GM21526 (cell line): ENCODE results near the gene ZC3H14.

Experiments used
- ATAC-seq: cut with Tn5 transposase; IDR thresholded peaks from one replicate; pipeline ENCODE4 v1.9.1; 2021; ENCODE audit warnings: moderate library complexity; ENCODE audit not compliant: unreplicated experiment, low FRiP score

The ZC3H14 gene

DNA sequence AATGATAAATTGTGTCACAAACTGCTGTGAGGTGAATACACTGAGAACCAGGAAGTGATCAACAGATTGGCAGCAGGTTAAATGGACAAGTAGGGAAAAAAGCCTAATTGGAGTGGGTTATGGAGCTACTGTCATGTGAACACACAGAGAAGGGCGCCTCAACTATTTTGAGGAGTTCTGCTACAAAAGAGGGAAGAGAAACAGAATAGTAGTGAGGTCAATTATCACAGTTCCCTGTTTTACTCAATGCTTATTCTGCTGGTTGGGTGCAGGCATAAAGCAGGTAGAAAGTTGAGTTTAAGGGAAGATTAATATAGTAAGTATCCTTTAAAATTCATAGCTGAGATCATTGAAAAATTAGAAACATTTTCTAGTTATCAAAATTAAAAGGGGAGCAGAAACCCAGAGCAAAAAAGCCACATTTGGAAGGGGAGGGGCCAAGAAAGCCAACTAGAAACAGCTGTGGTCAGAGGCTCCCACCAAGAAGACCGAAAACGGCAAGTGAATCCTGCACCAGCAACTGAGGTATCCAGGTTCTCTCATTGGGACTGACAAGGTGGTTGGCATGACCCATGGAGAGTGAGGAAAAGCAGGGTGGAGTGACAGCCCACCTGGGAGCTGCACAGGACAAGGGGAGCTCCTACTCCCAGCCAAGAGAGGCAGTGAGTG lies 105.7 kb downstream of the ZC3H14 start:
- peak; percentile 71 for ATAC-seq

DNA sequence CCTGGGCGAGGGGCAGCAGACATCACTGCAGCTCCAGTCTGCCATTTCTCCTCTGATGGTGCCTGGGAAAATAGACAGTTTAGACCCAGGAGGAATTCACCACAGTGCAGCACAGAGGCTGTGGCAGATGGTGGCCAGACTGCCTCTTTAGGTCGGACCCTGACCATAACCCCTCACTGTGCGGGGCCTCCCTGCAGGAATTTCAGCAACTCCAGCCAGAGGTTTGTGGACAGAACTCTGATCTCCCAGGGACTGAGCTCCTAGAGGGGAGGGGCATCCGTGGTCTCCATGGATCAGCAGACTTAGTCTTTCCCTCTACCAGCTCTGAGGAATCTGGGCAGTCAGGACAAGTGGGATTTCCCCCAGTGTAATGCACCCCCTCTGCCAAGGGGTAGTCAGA lies 106.5 kb downstream of the ZC3H14 start:
- no peak for ATAC-seq
